Ramos (cell line): ENCODE measurements around the gene FAM222A.

ENCODE experiments used
- in situ Hi-C: fragments of 300-500 bp; cut with MboI; formaldehyde crosslinking; loops from one replicate; pipeline ENCODE4 v1.14.3; 2022; ENCODE audit warnings: low sequenced_read_pairs; ENCODE audit not compliant: unreplicated experiment

The FAM222A gene

GRCh38 chr12:109770104-109770860, 56.7 kb downstream of the FAM222A start:
- in situ Hi-C loops = loop anchor here (10.0 kb wide), 2 partner anchors 165 to 245 kb away; no protein-coding TSS in a partner anchor

GRCh38 chr12:109770861-109771670, 57.4 kb downstream of the FAM222A start:
- in situ Hi-C loops = loop anchor here (10.0 kb wide), 2 partner anchors 166 to 246 kb away; no protein-coding TSS in a partner anchor

- in situ Hi-C loops = loop anchor here (10.0 kb wide), 2 partner anchors 167 to 247 kb away; no protein-coding TSS in a partner anchor
Observed at GRCh38 chr12:109771746-109772621, 58.4 kb downstream of the FAM222A start.

GRCh38 chr12:109772622-109773321, 59.1 kb downstream of the FAM222A start:
- in situ Hi-C loops = loop anchor here (10.0 kb wide), 2 partner anchors 168 to 248 kb away; no protein-coding TSS in a partner anchor

- in situ Hi-C loops = loop anchor here (10.0 kb wide), 2 partner anchors 169 to 249 kb away; no protein-coding TSS in a partner anchor
Observed at GRCh38 chr12:109773384-109774011, 59.9 kb downstream of the FAM222A start.

GRCh38 chr12:109775172-109775881, 61.7 kb downstream of the FAM222A start:
- in situ Hi-C loops = loop anchor here (10.0 kb wide), 2 partner anchors 171 to 251 kb away; no protein-coding TSS in a partner anchor

GRCh38 chr12:109776624-109777023, 63.0 kb downstream of the FAM222A start:
- in situ Hi-C loops = loop anchor here (10.0 kb wide), 2 partner anchors 172 to 252 kb away; no protein-coding TSS in a partner anchor

- in situ Hi-C loops = loop anchor here (10.0 kb wide), 2 partner anchors 173 to 253 kb away; no protein-coding TSS in a partner anchor
Observed at GRCh38 chr12:109777544-109777943, 63.9 kb downstream of the FAM222A start.

GRCh38 chr12:109778684-109779083, 65.1 kb downstream of the FAM222A start:
- in situ Hi-C loops = loop anchor here (10.0 kb wide), 2 partner anchors 174 to 254 kb away; no protein-coding TSS in a partner anchor

- in situ Hi-C loops = loop anchor here (10.0 kb wide), 2 partner anchors 175 to 255 kb away; no protein-coding TSS in a partner anchor
Observed at GRCh38 chr12:109779382-109779781, 65.8 kb downstream of the FAM222A start.

- in situ Hi-C loops = no loop called here
Observed at GRCh38 chr12:109781668-109782325, 68.2 kb downstream of the FAM222A start.

GRCh38 chr12:109782326-109782703, 68.7 kb downstream of the FAM222A start:
- in situ Hi-C loops = no loop called here

- in situ Hi-C loops = no loop called here
Observed at GRCh38 chr12:109783135-109783964, 69.7 kb downstream of the FAM222A start.

- in situ Hi-C loops = no loop called here
Observed at GRCh38 chr12:109783965-109784244, 70.3 kb downstream of the FAM222A start.

GRCh38 chr12:109785854-109786253, 72.2 kb downstream of the FAM222A start:
- in situ Hi-C loops = no loop called here

GRCh38 chr12:109786799-109787198, 73.2 kb downstream of the FAM222A start:
- in situ Hi-C loops = no loop called here

GRCh38 chr12:109789526-109790048, 76.0 kb downstream of the FAM222A start:
- in situ Hi-C loops = no loop called here
